GM15510 (cell line): ENCODE results near the gene SLC34A1.

ENCODE experiments used
- POLR2A ChIP-seq: IDR thresholded peaks from 3 replicates; pipeline ENCODE4 v1.6.1; 2011; ENCODE audit warnings: borderline replicate concordance; ENCODE audit not compliant: insufficient read length; ENCODE audit errors: extremely low read depth

Gene SLC34A1

GRCh38 chr5:177428574-177429217, 44.5 kb downstream of the SLC34A1 start:
- TF ChIP-seq POLR2A: no peak

- TF ChIP-seq POLR2A: peak; percentile 27
These were observed 45.2 kb downstream of the SLC34A1 start for GRCh38 chr5:177429248-177430040.

- TF ChIP-seq POLR2A: no peak
These were observed 46.1 kb downstream of the SLC34A1 start for GRCh38 chr5:177430140-177430951.

- TF ChIP-seq POLR2A: no peak
These were observed 46.7 kb downstream of the SLC34A1 start for GRCh38 chr5:177430972-177431316.

GRCh38 chr5:177431317-177432142, 47.3 kb downstream of the SLC34A1 start:
- peak; percentile 22 for TF ChIP-seq POLR2A

- peak; percentile 24 for TF ChIP-seq POLR2A
These were observed 48.1 kb downstream of the SLC34A1 start for GRCh38 chr5:177432143-177432838.

GRCh38 chr5:177432839-177433657, 48.8 kb downstream of the SLC34A1 start:
- TF ChIP-seq POLR2A: no peak

GRCh38 chr5:177433658-177434217, 49.5 kb downstream of the SLC34A1 start:
- TF ChIP-seq POLR2A: no peak

GRCh38 chr5:177434437-177434836, 50.2 kb downstream of the SLC34A1 start:
- no peak for TF ChIP-seq POLR2A

GRCh38 chr5:177434942-177435738, 50.9 kb downstream of the SLC34A1 start:
- TF ChIP-seq POLR2A: no peak

- no peak for TF ChIP-seq POLR2A
These were observed 51.8 kb downstream of the SLC34A1 start for GRCh38 chr5:177435847-177436536.
